MM.1S (cell line): ENCODE measurements around the gene HIF1A.

Experiments used
- CTCF ChIP-seq: fragments of 300-600 bp; sonication (generic); IDR thresholded peaks from 2 replicates; pipeline ENCODE4 v1.5.1; 2016; ENCODE audit warnings: antibody characterized with exemption, low read length, mixed read lengths
- EZH2phosphoT487 ChIP-seq: fragments of 300-600 bp; sonication (generic); IDR thresholded peaks from 2 replicates; pipeline ENCODE4 v1.6.1; 2018; ENCODE audit warnings: antibody characterized with exemption, low read length

GRCh38 chr14:61712137-61712536 lies 16.8 kb downstream of the HIF1A start:
- TF ChIP-seq CTCF (no peak), EZH2phosphoT487 (no peak)
